ENCODE data around the gene KLF5. TPM values are rescaled to one million over a fixed set of nuclear protein-coding genes. Genes with fewer than 3 reads are reported as not detected.

KLF5 gene
- total RNA-seq = 0.32 and 0.34 TPM in 2 replicates

GRCh38 chr13:73058736-73059459 is at the start of gene KLF5:
KLF5 (plus strand) TSS chr13:73059005; CDS start chr13:73059328, 323 bp downstream.

